HG02852 (cell line): ENCODE measurements around the gene CFAP53.

ENCODE experiments used
- ATAC-seq: cut with Tn5 transposase; IDR thresholded peaks from one replicate; pipeline ENCODE4 v1.9.1; 2021; ENCODE audit warnings: mild to moderate bottlenecking, moderate library complexity; ENCODE audit not compliant: unreplicated experiment

The CFAP53 gene

GRCh38 chr18:50195689-50196088 is 70.6 kb downstream of the CFAP53 start:
- ATAC-seq = no peak

- peak; percentile 72 for ATAC-seq
Measured at GRCh38 chr18:50194631-50195532, 71.4 kb downstream of the CFAP53 start, which contains the start of gene MYO5B. MYO5B (minus strand) TSS chr18:50195147; CDS start chr18:50194793, 354 bp downstream.

GRCh38 chr18:50193796-50194630 is 72.3 kb downstream of the CFAP53 start:
- no peak for ATAC-seq

- no peak for ATAC-seq
Measured at GRCh38 chr18:50192995-50193795, 73.1 kb downstream of the CFAP53 start.

GRCh38 chr18:50190926-50191325 is 75.4 kb downstream of the CFAP53 start:
- no peak for ATAC-seq

- ATAC-seq = no peak
Measured at GRCh38 chr18:50190236-50190635, 76.1 kb downstream of the CFAP53 start.

GRCh38 chr18:50189160-50189559 is 77.1 kb downstream of the CFAP53 start:
- no peak for ATAC-seq

GRCh38 chr18:50188652-50189051 is 77.6 kb downstream of the CFAP53 start:
- ATAC-seq = no peak

GRCh38 chr18:50187659-50188058 is 78.6 kb downstream of the CFAP53 start:
- ATAC-seq = no peak

GRCh38 chr18:50186385-50186784 is 79.9 kb downstream of the CFAP53 start:
- ATAC-seq = no peak

GRCh38 chr18:50183556-50183955 is 82.7 kb downstream of the CFAP53 start:
- no peak for ATAC-seq

GRCh38 chr18:50182511-50182910 is 83.8 kb downstream of the CFAP53 start:
- no peak for ATAC-seq

- ATAC-seq = no peak
Measured at GRCh38 chr18:50181590-50181989, 84.7 kb downstream of the CFAP53 start.

GRCh38 chr18:50179465-50179864 is 86.8 kb downstream of the CFAP53 start:
- no peak for ATAC-seq

GRCh38 chr18:50177294-50177992 is 88.9 kb downstream of the CFAP53 start:
- no peak for ATAC-seq
